ENCODE results near the gene CREB5.

Gene CREB5

GRCh38 chr7:28433699-28434219, 21.4 kb downstream of the CREB5 start:
- in situ Hi-C loops (cut with MboI; ENCODE audit: low sequenced_read_pairs): no loop called here

GRCh38 chr7:28434510-28434909, 22.2 kb downstream of the CREB5 start:
- in situ Hi-C loops (cut with MboI; ENCODE audit: low sequenced_read_pairs): no loop called here

- in situ Hi-C loops (cut with MboI; ENCODE audit: low sequenced_read_pairs): no loop called here
These were observed 22.8 kb downstream of the CREB5 start for GRCh38 chr7:28435152-28435551.

GRCh38 chr7:28435732-28436378, 23.5 kb downstream of the CREB5 start:
- in situ Hi-C loops (cut with MboI; ENCODE audit: low sequenced_read_pairs): no loop called here

GRCh38 chr7:28440055-28440601, 27.8 kb downstream of the CREB5 start:
- in situ Hi-C loops (cut with MboI; ENCODE audit: low sequenced_read_pairs): no loop called here

GRCh38 chr7:28442540-28443420, 30.5 kb downstream of the CREB5 start:
- in situ Hi-C loops (cut with MboI; ENCODE audit: low sequenced_read_pairs): no loop called here

- in situ Hi-C loops (cut with MboI; ENCODE audit: low sequenced_read_pairs): no loop called here
These were observed 33.8 kb downstream of the CREB5 start for GRCh38 chr7:28446131-28446530.

- in situ Hi-C loops (cut with MboI; ENCODE audit: low sequenced_read_pairs): no loop called here
These were observed 34.8 kb downstream of the CREB5 start for GRCh38 chr7:28447071-28447470.

- in situ Hi-C loops (cut with MboI; ENCODE audit: low sequenced_read_pairs): no loop called here
These were observed 36.4 kb downstream of the CREB5 start for GRCh38 chr7:28448708-28449107.

- in situ Hi-C loops (cut with MboI; ENCODE audit: low sequenced_read_pairs): no loop called here
These were observed 40.4 kb downstream of the CREB5 start for GRCh38 chr7:28452681-28453080.

GRCh38 chr7:28455486-28455885, 43.2 kb downstream of the CREB5 start:
- in situ Hi-C loops (cut with MboI; ENCODE audit: low sequenced_read_pairs): no loop called here

GRCh38 chr7:28456044-28456443, 43.7 kb downstream of the CREB5 start:
- in situ Hi-C loops (cut with MboI; ENCODE audit: low sequenced_read_pairs): no loop called here

GRCh38 chr7:28458732-28459131, 46.4 kb downstream of the CREB5 start:
- in situ Hi-C loops (cut with MboI; ENCODE audit: low sequenced_read_pairs): no loop called here

GRCh38 chr7:28459306-28459705, 47.0 kb downstream of the CREB5 start:
- in situ Hi-C loops (cut with MboI; ENCODE audit: low sequenced_read_pairs): no loop called here

- in situ Hi-C loops (cut with MboI; ENCODE audit: low sequenced_read_pairs): no loop called here
These were observed 53.4 kb downstream of the CREB5 start for GRCh38 chr7:28465697-28466096.

- in situ Hi-C loops (cut with MboI; ENCODE audit: low sequenced_read_pairs): no loop called here
These were observed 54.0 kb downstream of the CREB5 start for GRCh38 chr7:28466341-28466740.

- in situ Hi-C loops (cut with MboI; ENCODE audit: low sequenced_read_pairs): no loop called here
These were observed 54.6 kb downstream of the CREB5 start for GRCh38 chr7:28466885-28467284.

- in situ Hi-C loops (cut with MboI; ENCODE audit: low sequenced_read_pairs): no loop called here
These were observed 57.2 kb downstream of the CREB5 start for GRCh38 chr7:28469562-28469961.

GRCh38 chr7:28470344-28470743, 58.0 kb downstream of the CREB5 start:
- in situ Hi-C loops (cut with MboI; ENCODE audit: low sequenced_read_pairs): no loop called here

GRCh38 chr7:28472332-28472731, 60.0 kb downstream of the CREB5 start:
- in situ Hi-C loops (cut with MboI; ENCODE audit: low sequenced_read_pairs): no loop called here

- in situ Hi-C loops (cut with MboI; ENCODE audit: low sequenced_read_pairs): no loop called here
These were observed 61.4 kb downstream of the CREB5 start for GRCh38 chr7:28473571-28474281.

Measured in hTERT RPE-1 (cell line).